Ascending aorta (tissue), 2 donors: Measurements from ENCODE around the gene HRC. TPM values are rescaled to one million over a fixed set of nuclear protein-coding genes. Genes with fewer than 3 reads are reported as not detected.

Experiments used
- DNase-seq, 2 donors: peaks; one replicate each; pipeline ENCODE4 v3.0.0-alpha.2; 2019; ENCODE audit warnings: low spot score in 2 of 2
- H3K27ac ChIP-seq, 2 donors: fragments of 200-600 bp; sonication (generic); one replicate each; pipeline ENCODE4 v1.5.1; 2016 to 2017; ENCODE audit warnings: mild to moderate bottlenecking in 1 of 2
- H3K27me3 ChIP-seq: fragments of 200-600 bp; sonication (generic); one replicate; pipeline ENCODE4 v1.5.1; 2017
- H3K36me3 ChIP-seq, 2 donors: fragments of 200-600 bp; sonication (generic); one replicate each; pipeline ENCODE4 v1.5.1; 2016
- H3K4me1 ChIP-seq, 2 donors: fragments of 200-600 bp; sonication (generic); one replicate each; pipeline ENCODE4 v1.5.1; 2016 to 2017; ENCODE audit warnings: mild to moderate bottlenecking in 1 of 2
- H3K4me3 ChIP-seq, 2 donors: fragments of 200-600 bp; sonication (generic); one replicate each; pipeline ENCODE4 v1.5.1; 2016 to 2017; ENCODE audit warnings: mild to moderate bottlenecking in 1 of 2
- H3K9me3 ChIP-seq, 2 donors: fragments of 200-600 bp; sonication (generic); one replicate each; pipeline ENCODE4 v1.5.1; 2016
- CTCF ChIP-seq, 3 experiments: fragments of 200-600 bp in 2 of 3; fragments of 450-650 bp in 1 of 3; sonication (generic) in 2 of 3; IDR thresholded peaks; one replicate each; pipeline ENCODE4 v1.5.1; 2016 to 2019; ENCODE audit warnings: antibody characterized with exemption in 3 of 3, mild to moderate bottlenecking in 1 of 3, moderate library complexity in 1 of 3
- intact Hi-C: fragments of 100-400 bp; cut with DNase I; formaldehyde crosslinking; loops from one replicate; pipeline ENCODE4 v1.15.1; 2023
- total RNA-seq: library from RNA; depleted of rRNA; stranded (reverse); fragments of >200 nt; gene quantifications from one replicate; pipeline ENCODE4 v1.1.0, GENCODE V29; 2016

HRC gene
- total RNA-seq, 1 donor from 2014 or later: not detected

GRCh38 chr19:49111218-49111998 is 43.8 kb downstream of the HRC start:
- intact Hi-C loops: no loop called here
- H3K27me3 ChIP-seq: no peaks in the 10 kb centered on the region
- H3K4me3 ChIP-seq: no peak overlapping the region
- H3K4me1 ChIP-seq: peaks cover 0 to 9% of the 10 kb centered on the region in 2 donors
- no peaks in the 10 kb centered on the region for H3K9me3 ChIP-seq
- DNase-seq: no peak
- peaks cover 15 to 24% of the 10 kb centered on the region in 2 donors for H3K36me3 ChIP-seq
- H3K27ac ChIP-seq: no peak overlapping the region
- no peak for TF ChIP-seq CTCF (IDR thresholded peaks at IDR 0.05)

GRCh38 chr19:49110567-49110966 is 44.6 kb downstream of the HRC start:
- Histone ChIP-seq H3K9me3 (no peaks in the 10 kb centered on the region), H3K27me3 (no peaks in the 10 kb centered on the region), H3K4me3 (no peak overlapping the region), H3K27ac (peak overlapping the region in 1 of 2 donors; percentile 74), H3K36me3 (peaks cover 23 to 33% of the 10 kb centered on the region in 2 donors), H3K4me1 (peaks cover 0 to 9% of the 10 kb centered on the region in 2 donors)
- DNase-seq: no peak
- no peak for TF ChIP-seq CTCF (IDR thresholded peaks at IDR 0.05)
- intact Hi-C loops: no loop called here

GRCh38 chr19:49109569-49110233 is 45.5 kb downstream of the HRC start:
- intact Hi-C loops: no loop called here
- H3K4me1 ChIP-seq: peaks cover 0 to 9% of the 10 kb centered on the region in 2 donors
- H3K27me3 ChIP-seq: no peaks in the 10 kb centered on the region
- no peak for DNase-seq
- H3K4me3 ChIP-seq: no peak overlapping the region
- TF ChIP-seq CTCF (IDR thresholded peaks at IDR 0.05): no peak
- H3K36me3 ChIP-seq: peaks cover 29 to 41% of the 10 kb centered on the region in 2 donors
- H3K27ac ChIP-seq: peak overlapping the region in 1 of 2 donors; percentile 74
- no peaks in the 10 kb centered on the region for H3K9me3 ChIP-seq

GRCh38 chr19:49109051-49109450 is 46.1 kb downstream of the HRC start:
- no peak for TF ChIP-seq CTCF (IDR thresholded peaks at IDR 0.05)

GRCh38 chr19:49107625-49108459 is 47.4 kb downstream of the HRC start:
- DNase-seq: no peak
- H3K4me3 ChIP-seq: no peak overlapping the region
- no peak for TF ChIP-seq CTCF (IDR thresholded peaks at IDR 0.05)
- peaks cover 0 to 4% of the 10 kb centered on the region in 2 donors for H3K4me1 ChIP-seq
- H3K36me3 ChIP-seq: peaks cover 47 to 60% of the 10 kb centered on the region in 2 donors
- intact Hi-C loops: no loop called here
- H3K27me3 ChIP-seq: no peaks in the 10 kb centered on the region
- no peak overlapping the region for H3K27ac ChIP-seq
- H3K9me3 ChIP-seq: no peaks in the 10 kb centered on the region

More at GRCh38 chr19:49109051-49109450, 46.1 kb downstream of the HRC start:
- peaks cover 36 to 48% of the 10 kb centered on the region in 2 donors for H3K36me3 ChIP-seq
- H3K4me3 ChIP-seq: no peak overlapping the region
- H3K27ac ChIP-seq: no peak overlapping the region
- H3K27me3 ChIP-seq: no peaks in the 10 kb centered on the region
- no peak for DNase-seq
- no peaks in the 10 kb centered on the region for H3K9me3 ChIP-seq
- intact Hi-C loops: no loop called here
- H3K4me1 ChIP-seq: peaks cover 0 to 9% of the 10 kb centered on the region in 2 donors
